DMS153 (cell line): Measurements from ENCODE around the gene DMXL1.
"Not testable (repeated sequence)": the region's sequence is repeated elsewhere in the genome, so short reads cannot be mapped to it uniquely, and the experiment has no call there.

Experiments
- DNase-seq: peaks from one replicate; lab custom pipeline; 2025; lab: John Stamatoyannopoulos, UW

The DMXL1 gene

DNA sequence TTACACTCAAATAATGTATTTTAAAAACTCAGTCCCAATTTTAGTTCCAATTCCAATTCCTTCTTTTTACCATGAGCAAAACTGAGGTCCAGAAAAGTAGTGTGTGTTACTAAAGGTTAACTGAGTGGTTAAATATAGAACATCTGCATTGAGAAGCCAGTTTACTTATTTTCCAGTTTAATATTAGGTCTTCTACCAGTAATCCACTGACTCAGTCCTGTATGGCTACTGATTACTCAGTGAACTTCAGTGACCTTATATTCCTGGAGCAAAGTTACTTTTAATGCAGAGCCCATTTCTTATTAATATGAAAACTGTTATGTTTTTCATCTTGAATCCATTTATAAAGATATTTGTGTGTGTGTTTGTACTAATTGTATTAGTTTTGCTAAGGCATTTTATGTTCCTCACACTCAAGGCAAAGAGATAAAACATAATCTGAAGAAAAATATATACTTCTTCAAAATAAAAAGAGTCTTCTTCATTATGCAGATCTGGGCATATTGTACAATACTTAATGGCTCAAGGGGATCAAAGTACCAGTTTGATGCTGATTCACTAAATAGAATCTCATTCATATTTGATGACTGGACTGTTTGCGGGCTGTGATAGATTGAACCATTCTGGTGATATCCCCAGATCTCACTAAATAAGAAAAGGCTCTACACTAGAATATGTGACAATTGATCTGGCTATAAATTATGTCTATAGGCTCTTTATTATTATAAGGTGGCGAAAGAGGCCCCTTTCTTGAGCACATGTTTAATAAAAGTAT, 60.8 kb downstream of the DMXL1 start:
- DNase-seq = no peak

DNA sequence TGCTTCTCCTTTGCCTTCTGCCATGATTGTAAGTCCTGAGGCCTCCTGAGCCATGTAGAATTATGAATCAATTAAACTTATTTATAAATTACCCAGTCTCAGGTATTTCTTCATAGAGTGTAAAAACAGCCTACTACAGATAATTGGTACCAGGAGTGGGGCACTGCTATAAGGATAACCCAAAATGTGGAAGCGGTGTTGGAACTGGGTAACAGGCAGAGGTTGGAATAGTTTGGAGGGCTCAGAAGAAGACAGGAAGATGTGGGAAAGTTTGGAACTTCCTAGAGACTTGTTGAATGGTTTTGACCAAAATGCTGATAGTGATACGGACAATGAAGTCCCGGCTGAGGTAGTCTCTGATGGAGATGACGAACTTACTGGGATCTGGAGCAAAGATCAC, 64.9 kb downstream of the DMXL1 start:
- not testable (repeated sequence) for DNase-seq

DNA sequence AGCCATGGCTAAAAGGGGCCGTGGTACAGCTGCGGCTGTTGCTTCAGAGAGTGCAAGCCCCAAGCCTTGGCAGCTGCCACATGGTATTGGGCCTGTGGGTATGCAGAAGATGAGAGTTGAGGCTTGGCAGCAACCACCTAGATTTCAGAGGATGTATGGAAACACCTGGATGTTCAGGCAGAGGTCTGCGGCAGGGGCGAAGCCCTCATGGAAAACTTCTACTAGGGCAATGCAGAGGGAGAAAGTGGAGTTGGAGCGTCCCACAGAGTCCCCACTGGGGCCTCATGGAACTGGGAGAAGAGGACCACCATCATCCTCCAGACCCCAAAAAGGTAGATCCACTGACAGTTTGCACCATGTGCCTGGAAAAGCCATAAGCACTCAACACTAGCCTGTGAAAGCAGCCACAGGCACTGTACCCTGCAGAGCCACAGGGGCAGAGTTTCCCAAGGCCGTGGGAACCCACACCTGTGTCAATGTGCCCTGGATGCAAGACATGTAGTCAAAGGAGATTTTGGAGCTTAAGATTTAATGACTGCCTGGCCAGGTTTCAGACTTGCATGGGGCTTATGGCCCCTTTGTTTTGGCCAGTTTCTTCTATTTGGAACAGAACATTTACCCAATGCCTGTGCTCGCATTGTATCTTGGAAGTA, 65.9 kb downstream of the DMXL1 start:
- no peak for DNase-seq

DNA sequence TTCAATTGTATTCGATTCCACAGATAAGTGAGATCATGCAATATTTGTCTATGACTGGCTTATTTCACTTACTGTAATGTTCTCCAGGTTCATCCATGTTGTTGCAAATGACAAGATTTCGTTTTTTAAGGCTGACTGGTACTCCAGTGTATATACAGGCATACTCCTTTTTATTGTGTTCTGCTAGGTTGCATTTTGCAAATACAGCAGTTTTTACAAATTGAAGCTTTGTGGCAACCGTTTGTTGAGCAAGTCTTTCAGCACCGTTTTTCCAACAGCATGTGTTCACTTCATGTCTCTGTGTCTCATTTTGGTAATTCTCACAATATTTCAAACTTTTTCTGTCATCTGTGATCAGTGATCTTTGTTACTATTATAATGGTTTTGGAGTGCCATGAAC, 82.7 kb downstream of the DMXL1 start:
- DNase-seq = no peak

DNA sequence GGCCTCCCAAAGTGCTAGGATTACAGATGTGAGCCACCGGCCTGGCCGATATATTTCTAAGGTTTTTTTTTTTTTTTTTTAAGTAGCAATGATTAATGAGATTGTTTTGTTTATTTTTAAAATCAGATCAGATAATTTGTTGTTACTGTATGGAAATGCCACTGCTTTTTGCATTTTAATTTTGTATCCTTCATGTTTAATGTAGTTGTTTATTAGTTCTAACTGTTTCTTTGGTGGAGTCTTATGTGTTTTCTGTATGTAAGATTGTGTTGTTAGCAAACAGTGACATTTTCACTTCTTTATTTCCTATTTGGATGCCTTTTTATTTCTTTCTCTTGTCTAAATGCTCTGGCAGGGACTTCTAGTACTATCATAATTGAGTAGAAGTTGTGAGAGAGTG, 87.3 kb downstream of the DMXL1 start:
- DNase-seq = no peak

DNA sequence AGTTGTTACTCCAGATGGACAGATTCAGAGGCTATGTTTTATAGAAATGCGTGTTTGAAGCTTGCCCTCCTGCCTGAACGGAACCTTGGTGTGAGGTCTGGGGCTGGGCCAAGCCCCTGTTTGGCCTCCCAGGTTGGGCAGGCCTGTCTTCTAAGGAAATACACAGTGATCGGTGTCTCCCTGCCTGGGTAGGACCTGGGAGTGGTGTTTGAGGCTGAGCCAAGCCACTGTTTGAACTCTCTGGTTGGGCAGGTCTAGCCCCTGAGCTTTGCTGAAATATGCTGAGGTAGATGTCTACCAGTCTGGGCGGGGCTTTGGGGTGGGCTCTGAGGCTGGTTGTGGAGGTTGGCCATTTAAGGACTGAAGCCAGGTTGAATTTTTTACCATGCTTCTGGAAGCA, 90.5 kb downstream of the DMXL1 start:
- no peak for DNase-seq

DNA sequence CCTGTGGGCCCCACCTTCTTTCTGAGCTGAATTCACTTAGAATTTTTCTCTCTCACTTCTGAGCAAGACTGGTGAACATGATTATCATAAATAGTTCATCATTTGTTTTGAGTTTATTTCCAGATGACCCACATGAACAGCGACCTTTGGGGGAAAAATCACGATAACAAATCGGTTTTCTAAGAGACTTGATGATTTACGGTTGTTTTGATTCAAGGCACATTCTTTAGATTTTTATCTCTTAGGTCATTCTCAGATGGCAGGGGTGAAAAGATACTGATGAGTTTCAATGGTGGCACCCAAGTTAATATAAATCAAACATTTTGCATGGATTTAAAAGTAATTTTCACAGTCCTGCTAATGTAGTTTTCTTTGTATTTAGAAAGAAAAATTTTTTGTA, 95.1 kb downstream of the DMXL1 start:
- no peak for DNase-seq

DNA sequence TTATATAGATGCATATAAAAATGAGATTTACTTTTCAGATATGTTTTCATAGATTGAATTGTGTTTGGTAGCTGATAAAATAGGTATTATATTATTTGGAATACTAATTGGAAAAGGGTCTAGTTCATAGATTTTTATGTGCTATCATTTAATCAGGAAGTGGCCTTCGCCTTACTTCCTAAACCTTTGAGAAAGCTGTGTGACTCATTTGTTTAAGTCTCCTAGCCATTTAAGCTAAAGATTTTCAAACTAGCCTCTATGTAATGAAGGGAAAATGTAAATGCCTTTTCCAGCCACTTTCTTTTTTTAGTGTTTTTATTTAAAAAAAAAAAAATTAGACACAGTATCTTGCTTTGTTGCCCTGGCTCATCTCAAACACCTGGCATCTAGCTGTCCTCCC, 97.5 kb downstream of the DMXL1 start:
- no peak for DNase-seq

DNA sequence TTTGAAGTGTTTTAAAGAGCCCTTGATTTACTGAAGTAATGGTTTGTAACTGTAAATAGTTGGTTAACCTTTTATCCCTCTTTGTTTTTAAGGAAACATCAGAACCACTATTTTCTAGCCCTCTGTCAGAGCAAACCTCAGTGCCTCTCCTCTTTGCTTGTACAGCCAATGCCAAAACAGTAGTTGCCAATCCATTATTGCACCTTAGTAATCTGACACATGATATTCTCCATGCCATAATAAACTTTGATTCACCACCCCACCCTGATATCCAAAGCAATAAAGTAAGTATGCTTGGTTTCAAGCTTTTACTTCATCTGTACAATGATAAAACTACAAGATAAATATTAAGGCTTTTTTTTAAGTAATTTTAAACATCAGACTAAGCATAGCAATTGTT, 100.8 kb downstream of the DMXL1 start:
- no peak for DNase-seq

DNA sequence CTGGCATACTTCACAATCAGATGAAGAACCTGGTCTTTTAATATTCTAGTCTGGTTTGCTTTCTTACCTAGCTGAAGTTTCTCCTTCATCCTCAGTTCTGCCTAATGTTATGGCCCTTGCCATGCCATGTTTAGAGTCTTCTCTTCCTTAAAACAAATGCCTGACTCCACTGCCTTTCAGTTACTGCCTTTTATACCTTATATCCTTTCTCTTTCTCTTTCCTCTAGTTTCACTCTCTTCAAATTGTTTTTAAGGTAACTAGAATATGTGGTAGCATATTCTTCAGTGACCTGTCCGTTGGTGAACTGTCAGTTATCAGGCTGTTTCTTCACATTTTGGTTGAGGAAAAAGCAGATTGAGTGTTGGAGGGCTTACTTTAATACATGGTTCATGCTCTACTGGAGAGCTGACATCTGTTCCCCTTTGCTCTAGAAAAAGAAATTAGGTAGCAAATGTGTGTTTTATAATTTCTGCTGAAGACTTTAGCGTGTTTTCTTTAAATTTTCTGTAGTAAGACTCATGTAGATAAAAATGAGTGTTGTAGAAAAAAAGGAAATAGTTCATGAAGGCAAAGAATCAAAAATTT, 103.8 kb downstream of the DMXL1 start:
- DNase-seq = no peak

DNA sequence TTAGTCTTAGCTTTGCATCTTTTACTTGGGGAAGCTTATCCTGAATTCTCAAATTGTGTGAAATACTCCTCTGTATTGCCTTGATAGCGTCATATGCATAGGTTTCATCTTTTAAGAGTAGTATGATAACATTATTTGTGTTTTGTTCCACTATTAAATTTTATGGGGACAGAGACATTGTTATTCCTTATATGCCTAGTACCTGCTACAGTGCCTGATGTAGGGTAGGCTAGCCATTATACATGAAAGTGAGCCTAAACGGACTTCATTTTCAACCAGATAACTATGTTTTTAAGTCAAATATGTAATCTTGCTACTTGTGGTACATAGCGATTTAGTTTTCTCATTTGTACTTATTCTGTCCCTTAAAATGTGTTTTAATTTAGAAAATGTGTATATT, 105.9 kb downstream of the DMXL1 start:
- DNase-seq = no peak

DNA sequence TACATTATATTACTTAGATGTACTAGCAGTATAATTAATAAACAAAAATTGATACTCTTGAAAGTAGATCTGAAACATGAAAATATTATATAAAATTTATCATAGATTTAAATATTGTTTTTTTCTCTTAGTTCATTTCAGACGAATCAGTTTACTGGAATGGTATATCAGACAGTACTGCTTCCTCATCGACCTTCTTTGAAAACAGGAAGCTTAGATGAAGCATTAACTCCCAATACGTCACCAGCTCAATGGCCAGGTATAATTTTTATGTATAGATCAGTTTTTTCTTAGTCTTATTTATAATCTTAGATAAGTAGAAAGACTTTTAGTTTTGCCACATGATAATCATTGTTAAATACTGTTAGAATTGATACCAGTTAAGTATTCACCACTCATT, 106.3 kb downstream of the DMXL1 start:
- no peak for DNase-seq

DNA sequence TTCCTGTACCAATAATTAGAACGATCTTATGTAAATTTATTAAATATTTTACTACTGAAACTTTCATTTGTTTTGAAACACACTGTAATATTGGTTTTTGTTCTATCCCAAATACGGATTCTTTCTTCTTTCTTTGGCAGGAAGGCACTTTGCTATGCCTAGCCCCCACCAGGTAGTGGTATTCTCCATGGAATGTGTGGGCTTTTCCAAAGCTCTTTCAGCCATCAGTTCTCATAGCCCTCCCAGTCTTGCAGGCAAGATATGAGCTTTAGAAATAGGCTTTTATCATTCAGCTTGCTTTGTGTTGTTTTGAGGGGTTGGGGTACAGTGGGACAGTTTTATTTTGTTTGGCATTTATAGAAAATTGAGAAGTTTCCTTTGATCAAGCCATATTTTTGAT, 107.5 kb downstream of the DMXL1 start:
- no peak for DNase-seq

DNA sequence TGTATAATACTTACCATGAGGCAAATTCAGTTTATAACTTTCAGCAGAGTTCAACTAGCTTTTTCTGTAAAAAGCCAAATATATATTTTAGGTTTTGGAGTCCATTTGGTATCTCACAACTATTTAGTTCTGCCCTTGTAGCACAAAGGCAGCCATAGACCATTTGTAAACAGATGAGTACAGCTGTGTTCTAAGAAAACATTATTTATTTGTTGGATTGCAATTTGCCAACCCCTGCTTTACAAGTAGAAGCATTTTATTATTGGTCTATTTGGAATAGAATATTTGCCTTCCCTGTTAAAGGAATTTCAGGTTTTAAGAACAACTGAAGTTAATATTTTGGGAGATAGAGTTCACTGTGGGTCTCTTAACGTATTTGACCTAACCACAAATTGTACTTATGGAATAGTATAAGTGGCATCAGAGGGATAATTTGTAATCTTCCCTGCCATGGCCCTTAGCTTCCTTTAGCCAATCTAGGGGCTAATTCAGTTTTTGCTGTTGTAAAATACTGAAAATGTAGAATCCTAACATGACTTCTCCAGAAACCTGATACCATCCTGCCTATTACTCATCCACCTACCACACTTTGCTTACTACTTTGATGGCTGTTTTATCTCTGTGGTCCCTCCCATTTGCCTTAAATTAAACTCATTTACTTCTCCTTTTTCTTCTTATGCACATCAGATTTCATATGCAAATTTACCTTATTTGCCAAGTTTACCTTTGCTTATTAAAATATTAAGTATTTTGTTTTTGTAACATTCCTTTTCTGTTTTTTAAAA, 109.2 kb downstream of the DMXL1 start:
- no peak for DNase-seq

DNA sequence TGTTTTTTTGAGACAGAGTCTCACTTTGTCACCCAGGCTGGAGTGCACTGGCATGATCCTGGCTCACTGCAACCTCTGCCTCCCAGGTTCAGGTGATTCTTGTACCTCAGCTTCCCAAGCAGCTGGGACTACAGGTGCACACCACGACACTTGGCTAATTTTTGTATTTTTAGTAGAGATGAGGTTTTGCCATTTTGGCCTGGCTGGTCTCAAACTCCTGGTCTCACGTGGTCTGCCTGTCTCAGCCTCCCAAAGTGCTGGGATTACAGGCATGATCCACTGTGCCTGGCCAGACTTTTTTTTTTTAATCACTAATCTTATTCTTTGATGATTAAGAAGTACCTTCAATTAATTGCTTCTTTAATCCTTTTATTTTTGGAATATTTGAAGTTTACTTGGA, 114.6 kb downstream of the DMXL1 start:
- DNase-seq = not testable (repeated sequence)

DNA sequence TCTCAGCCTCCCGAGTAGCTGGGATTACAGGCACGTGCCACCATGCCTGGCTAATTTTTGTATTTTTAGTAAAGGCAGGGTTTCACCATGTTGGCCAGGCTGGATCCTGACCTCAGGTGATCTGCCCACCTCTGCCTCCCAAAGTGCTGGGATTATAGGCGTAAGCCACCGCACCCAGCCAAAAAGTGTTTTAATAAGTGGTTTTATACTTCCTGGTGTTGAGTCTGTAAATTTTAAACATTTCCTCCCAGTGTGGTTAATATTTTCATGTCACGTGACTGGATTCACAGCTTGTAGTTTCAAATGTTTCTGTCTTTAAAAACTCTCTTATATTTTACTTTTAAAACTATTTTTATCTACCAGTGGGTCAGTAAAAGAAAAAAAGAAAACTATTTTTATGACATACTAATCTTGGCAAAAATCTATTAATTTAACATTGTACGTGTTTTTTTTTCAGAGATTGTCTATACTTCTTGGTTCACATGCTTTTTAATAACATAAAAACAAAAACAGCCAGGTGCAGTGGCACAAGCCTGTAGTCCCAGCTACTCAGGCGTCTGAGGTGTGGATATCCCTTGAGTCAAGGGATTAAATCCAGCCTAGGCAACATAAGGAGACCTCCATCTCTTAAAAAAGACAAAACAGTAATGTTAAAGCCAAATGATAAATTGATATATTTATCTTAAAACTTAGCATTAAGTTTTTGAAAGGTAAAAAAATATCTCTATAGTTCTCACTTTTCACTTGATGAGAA, 117.1 kb downstream of the DMXL1 start:
- no peak for DNase-seq

DNA sequence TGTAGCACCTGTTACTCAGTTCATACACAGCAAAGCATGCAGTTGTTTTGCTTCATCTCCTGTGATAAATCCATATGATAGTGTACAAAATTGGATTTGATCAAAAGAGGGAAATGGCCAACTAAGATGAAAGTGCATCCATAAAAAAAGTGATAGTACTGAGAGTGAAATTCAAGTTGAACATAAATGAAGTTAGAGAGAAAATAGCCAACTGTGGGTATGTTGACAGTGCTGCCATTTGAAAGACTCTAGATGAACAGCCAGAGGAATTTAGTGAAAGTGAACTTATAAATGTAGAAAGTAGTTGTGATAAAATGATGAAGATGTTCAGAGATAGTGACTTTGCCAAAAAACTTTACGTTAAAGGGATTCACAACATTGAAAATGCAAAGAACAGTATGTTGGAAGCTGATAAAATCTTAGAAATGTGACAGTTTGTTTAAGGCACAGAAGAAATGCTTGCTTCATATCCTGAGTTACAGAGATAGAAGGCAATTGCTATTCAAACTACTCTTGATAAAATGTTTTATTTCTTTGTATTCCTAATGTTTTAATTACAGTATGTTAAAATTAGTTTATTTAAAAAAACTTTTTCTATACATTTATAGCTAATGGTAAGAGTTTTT, 119.7 kb downstream of the DMXL1 start:
- DNase-seq = no peak

DNA sequence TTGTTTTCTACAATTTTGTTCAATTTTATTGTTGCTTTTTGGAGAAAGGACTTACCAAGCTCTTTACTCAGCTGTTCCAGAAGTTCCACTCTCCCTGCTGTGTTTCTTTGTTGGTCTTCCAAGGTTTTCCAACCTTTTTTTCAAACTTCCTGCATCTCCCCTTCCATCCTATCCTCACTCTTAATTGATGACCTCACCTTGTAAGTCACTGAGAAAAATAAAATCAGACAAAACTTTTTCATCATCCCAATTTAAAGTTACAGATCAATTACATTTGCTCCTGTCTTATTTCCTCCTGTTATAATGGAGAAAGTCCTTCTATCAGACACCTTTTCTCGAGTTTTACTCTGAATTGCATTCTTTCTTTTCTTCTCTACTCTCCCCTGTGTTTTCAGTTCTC, 121.1 kb downstream of the DMXL1 start:
- DNase-seq = no peak

DNA sequence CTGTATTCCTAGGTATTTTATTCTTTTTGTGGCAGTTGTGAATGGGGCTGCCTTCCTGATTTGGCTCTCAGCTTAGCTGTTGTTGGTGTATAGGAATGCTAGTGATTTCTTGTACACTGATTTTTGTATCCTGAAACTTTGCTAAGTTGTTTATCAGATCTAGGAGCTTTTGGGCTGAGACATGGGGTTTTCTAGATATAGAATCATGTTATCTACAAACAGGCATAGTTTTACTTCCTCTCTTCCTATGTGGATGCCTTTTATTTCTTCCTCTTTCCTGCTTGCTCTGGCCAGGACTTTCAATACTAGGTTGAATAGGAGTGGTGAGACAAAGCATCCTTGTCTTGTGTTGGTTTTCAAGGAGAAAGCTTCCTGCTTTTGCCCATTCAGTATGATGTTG, 129.9 kb downstream of the DMXL1 start:
- DNase-seq = no peak

DNA sequence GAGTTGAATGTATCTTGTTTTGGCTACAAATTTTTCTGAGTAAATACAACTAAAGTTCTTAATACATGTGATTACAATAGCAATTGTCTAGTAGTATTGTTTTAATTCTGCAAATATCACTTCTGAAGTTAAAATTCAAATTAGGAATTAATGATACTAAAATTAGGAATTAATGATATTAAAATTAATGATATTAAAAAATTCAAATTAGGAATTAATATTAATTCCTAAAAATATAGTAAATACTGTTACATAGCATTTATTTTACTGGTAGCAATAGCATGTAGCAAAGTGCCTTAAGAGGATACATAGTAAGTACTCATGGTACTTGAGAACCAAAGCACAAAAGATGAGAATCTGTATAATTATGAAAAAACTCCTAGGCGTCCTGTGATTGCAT, 136.2 kb downstream of the DMXL1 start:
- DNase-seq = no peak

DNA sequence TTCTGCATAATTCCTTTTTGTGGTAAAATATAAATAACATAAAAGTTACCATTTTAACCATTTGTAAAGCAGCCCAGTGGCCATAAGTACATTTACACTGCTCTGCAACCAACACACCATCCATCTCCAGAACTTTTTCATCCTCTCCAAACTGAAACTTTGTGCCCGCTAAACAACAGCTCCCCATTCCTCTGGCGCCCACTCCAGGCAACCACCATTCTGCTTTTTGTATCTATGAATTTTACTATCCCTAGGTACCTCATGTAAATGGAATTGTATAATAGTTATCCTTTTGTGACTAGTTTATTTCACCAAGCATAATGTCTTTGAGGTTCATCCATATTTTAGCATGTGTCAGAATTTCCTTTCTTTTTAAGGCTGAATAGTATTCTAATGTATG, 141.1 kb downstream of the DMXL1 start:
- no peak for DNase-seq

DNA sequence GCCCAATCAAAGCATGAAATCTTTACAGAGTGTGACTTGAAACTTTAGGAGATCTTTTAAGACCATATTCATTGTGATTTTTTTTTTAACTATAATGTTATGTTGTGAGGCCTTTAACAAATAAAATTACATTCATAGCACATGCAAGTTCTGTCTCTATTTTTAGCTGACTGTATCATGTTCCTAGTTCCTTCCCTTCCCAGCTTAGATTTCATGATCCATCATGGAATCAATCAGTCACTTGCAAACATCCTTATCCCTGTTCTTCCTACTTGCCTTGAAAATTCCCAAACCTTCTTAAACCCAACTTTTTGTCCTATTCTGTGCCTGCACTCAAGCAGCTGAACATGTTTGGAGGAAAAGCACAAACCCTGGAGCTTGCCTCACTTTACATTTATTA, 141.8 kb downstream of the DMXL1 start:
- no peak for DNase-seq
